ENCODE results near the gene MAF. TPM values are rescaled to one million over a fixed set of nuclear protein-coding genes. Genes with fewer than 3 reads are reported as not detected.

Gene MAF
- total RNA-seq, 1 experiment from 2014 or later, result 6.6 TPM

GRCh38 chr16:79587296-79587695 is 13.2 kb downstream of the MAF start:
- CTCF ChIA-PET, result interaction anchor here (3.5 kb wide), 1 partner anchor 14 kb away, joined by 13 read pairs; the partner anchor contains the start of gene MAF

GRCh38 chr16:79582789-79583188 is 17.7 kb downstream of the MAF start:
- Mint-ChIP-seq H3K27ac (no peak overlapping the region), H3K27me3 (ENCODE audit: low read depth) (no peaks in the 10 kb centered on the region), H3K4me1 (peaks cover 47% of the 10 kb centered on the region), H3K36me3 (no peaks in the 10 kb centered on the region), H3K9me3 (no peaks in the 10 kb centered on the region), H3K4me3 (no peak overlapping the region)
- ChIA-PET CTCF (no interaction called here), POLR2A (no interaction called here)
- DNase-seq (ENCODE audit: low spot score), result no peak
- no peak for ATAC-seq
- no peak for TF ChIP-seq MYBL2 (CRISPR knock-in tag; IDR thresholded peaks at IDR 0.05)
- no peak for TF ChIP-seq MXD4 (CRISPR knock-in tag; IDR thresholded peaks at IDR 0.05; ENCODE audit: borderline replicate concordance)
- no peak for TF ChIP-seq EMX1 (CRISPR knock-in tag; IDR thresholded peaks at IDR 0.05)
- TF ChIP-seq SMAD4 (CRISPR knock-in tag; IDR thresholded peaks at IDR 0.05), result no peak
- no peak for TF ChIP-seq ZNF121 (CRISPR knock-in tag; IDR thresholded peaks at IDR 0.05)
- no peak for TF ChIP-seq ZNF263 (CRISPR knock-in tag; IDR thresholded peaks at IDR 0.05; ENCODE audit: low read depth)
- TF ChIP-seq OVOL2 (CRISPR knock-in tag; IDR thresholded peaks at IDR 0.05; ENCODE audit: borderline replicate concordance), result no peak
- no peak for TF ChIP-seq ZSCAN18 (CRISPR knock-in tag; IDR thresholded peaks at IDR 0.05)
- TF ChIP-seq MAX (CRISPR knock-in tag; IDR thresholded peaks at IDR 0.05), result no peak
- TF ChIP-seq HMGA2 (CRISPR knock-in tag; IDR thresholded peaks at IDR 0.05), result no peak
- no peak for TF ChIP-seq FOXP1 (CRISPR knock-in tag; IDR thresholded peaks at IDR 0.05; ENCODE audit: borderline replicate concordance)
- TF ChIP-seq KAT7 (CRISPR knock-in tag; IDR thresholded peaks at IDR 0.05; ENCODE audit: borderline replicate concordance), result no peak

More at GRCh38 chr16:79587296-79587695, 13.2 kb downstream of the MAF start:
- TF ChIP-seq ZNF425 (CRISPR knock-in tag; conservative IDR thresholded peaks at IDR 0.05) (no peak), PRRX2 (CRISPR knock-in tag; IDR thresholded peaks at IDR 0.05) (no peak), GRHL2 (CRISPR knock-in tag; IDR thresholded peaks at IDR 0.05; ENCODE audit: insufficient replicate concordance, severe bottlenecking) (no peak), SOX15 (CRISPR knock-in tag; IDR thresholded peaks at IDR 0.05) (no peak), IRF1 (CRISPR knock-in tag; IDR thresholded peaks at IDR 0.05) (no peak), ETV6 (CRISPR knock-in tag; IDR thresholded peaks at IDR 0.05) (no peak), ZNF219 (CRISPR knock-in tag; IDR thresholded peaks at IDR 0.05; ENCODE audit: borderline replicate concordance) (no peak), ZNF416 (CRISPR knock-in tag; IDR thresholded peaks at IDR 0.05) (no peak), KAT7 (CRISPR knock-in tag; IDR thresholded peaks at IDR 0.05; ENCODE audit: borderline replicate concordance) (no peak), CBFB (CRISPR knock-in tag; IDR thresholded peaks at IDR 0.05; ENCODE audit: low read depth) (no peak), ZNF317 (CRISPR knock-in tag; IDR thresholded peaks at IDR 0.05; ENCODE audit: borderline replicate concordance, low read depth) (no peak), ATF1 (CRISPR knock-in tag; IDR thresholded peaks at IDR 0.05) (no peak), USF1 (CRISPR knock-in tag; IDR thresholded peaks at IDR 0.05) (no peak), ZSCAN18 (CRISPR knock-in tag; IDR thresholded peaks at IDR 0.05) (no peak), JAZF1 (CRISPR knock-in tag; IDR thresholded peaks at IDR 0.05) (no peak)
- no peak overlapping the region for H3K4me3 Mint-ChIP-seq
- peaks cover 18% of the 10 kb centered on the region for H3K27me3 Mint-ChIP-seq (ENCODE audit: low read depth)
- H3K27ac Mint-ChIP-seq, result no peak overlapping the region
- DNase-seq (ENCODE audit: low spot score), result no peak
- H3K4me1 Mint-ChIP-seq, result peaks cover 44% of the 10 kb centered on the region
- no peak for ATAC-seq
- no peaks in the 10 kb centered on the region for H3K36me3 Mint-ChIP-seq
- POLR2A ChIA-PET, result no interaction called here
- no peaks in the 10 kb centered on the region for H3K9me3 Mint-ChIP-seq
